Mesenchymal stem cell (in vitro differentiated cells and primary cell): Measurements from ENCODE around the gene MIAT.

Source experiments
- DNase-seq: peaks from one replicate; pipeline ENCODE4 v3.0.0-alpha.2; 2013
- H2AFZ ChIP-seq: one replicate; pipeline ENCODE4 v1.6.1; 2013; ENCODE audit warnings: low read depth, mild to moderate bottlenecking, control low read depth, inconsistent platforms, low read length, moderate library complexity
- H2AK5ac ChIP-seq: 2 replicates; pipeline ENCODE4 v1.6.1; 2013; ENCODE audit warnings: low read length, moderate library complexity, mild to moderate bottlenecking, inconsistent platforms; ENCODE audit not compliant: severe bottlenecking
- H2BK120ac ChIP-seq: one replicate; pipeline ENCODE4 v1.6.1; 2013; ENCODE audit warnings: low read depth, mild to moderate bottlenecking, inconsistent platforms, low read length, moderate library complexity
- H2BK12ac ChIP-seq, 2 experiments: one replicate each; pipeline ENCODE4 v1.6.1; 2013; ENCODE audit warnings: inconsistent platforms in 2 of 2, low read length in 2 of 2, mild to moderate bottlenecking in 2 of 2, moderate library complexity in 2 of 2, control low read depth in 1 of 2
- H2BK15ac ChIP-seq: one replicate; pipeline ENCODE4 v1.6.1; 2013; ENCODE audit warnings: mild to moderate bottlenecking, low read depth, inconsistent platforms; ENCODE audit not compliant: poor library complexity, severe bottlenecking
- H2BK5ac ChIP-seq: 2 replicates; pipeline ENCODE4 v1.6.1; 2013; ENCODE audit warnings: low read depth, mild to moderate bottlenecking, low read length, control low read depth, inconsistent platforms; ENCODE audit not compliant: poor library complexity, severe bottlenecking
- H3K14ac ChIP-seq, 2 experiments: one replicate each; pipeline ENCODE4 v1.6.1; 2013; ENCODE audit warnings: inconsistent platforms in 2 of 2, low read length in 2 of 2, control low read depth in 1 of 2, mild to moderate bottlenecking in 1 of 2, moderate library complexity in 1 of 2
- H3K18ac ChIP-seq, 2 experiments: one replicate each; pipeline ENCODE4 v1.6.1; 2013; ENCODE audit warnings: inconsistent platforms in 2 of 2, low read length in 2 of 2, control low read depth in 1 of 2, low read depth in 1 of 2, mild to moderate bottlenecking in 1 of 2
- H3K23ac ChIP-seq, 2 experiments: one replicate each; pipeline ENCODE4 v1.6.1; 2013; ENCODE audit warnings: inconsistent platforms in 2 of 2, low read length in 2 of 2, mild to moderate bottlenecking in 2 of 2, moderate library complexity in 2 of 2, control low read depth in 1 of 2
- H3K27ac ChIP-seq: 2 replicates; pipeline ENCODE4 v1.5.1; 2013; ENCODE audit warnings: mild to moderate bottlenecking, moderate library complexity, low read length, control low read depth, inconsistent platforms; ENCODE audit not compliant: poor library complexity, severe bottlenecking
- H3K27me3 ChIP-seq, 2 experiments: 2 replicates each; pipeline versions ENCODE4 v1.6.1 to v1.7.0; 2013; ENCODE audit warnings: low read length in 2 of 2, mild to moderate bottlenecking in 2 of 2, moderate library complexity in 2 of 2, control low read depth in 1 of 2, inconsistent platforms in 1 of 2; ENCODE audit not compliant: control insufficient read depth in 1 of 2, insufficient read depth in 1 of 2
- H3K36me3 ChIP-seq, 2 experiments: 2 replicates each; pipeline versions ENCODE4 v1.6.1 to v1.7.0; 2013; ENCODE audit warnings: low read length in 2 of 2, control low read depth in 1 of 2, inconsistent platforms in 1 of 2, low read depth in 1 of 2, mild to moderate bottlenecking in 1 of 2; ENCODE audit not compliant: insufficient read depth in 2 of 2, control insufficient read depth in 1 of 2
- H3K4ac ChIP-seq, 2 experiments: one replicate each; pipeline ENCODE4 v1.6.1; 2013; ENCODE audit warnings: inconsistent platforms in 2 of 2, low read length in 2 of 2, mild to moderate bottlenecking in 2 of 2, moderate library complexity in 2 of 2, control low read depth in 1 of 2, low read depth in 1 of 2
- H3K4me1 ChIP-seq: 2 replicates; pipeline ENCODE4 v1.6.1; 2013; ENCODE audit warnings: low read depth, low read length, control low read depth; ENCODE audit not compliant: control insufficient read depth, insufficient read depth
- H3K4me2 ChIP-seq: 2 replicates; pipeline ENCODE4 v1.6.1; 2013; ENCODE audit warnings: low read length, mild to moderate bottlenecking, inconsistent platforms; ENCODE audit not compliant: poor library complexity, severe bottlenecking
- H3K4me3 ChIP-seq, 2 experiments: 2 replicates each; pipeline versions ENCODE4 v1.5.1 to v1.7.0; 2013; ENCODE audit warnings: low read length in 2 of 2, mild to moderate bottlenecking in 2 of 2, control low read depth in 1 of 2, low read depth in 1 of 2; ENCODE audit not compliant: insufficient read depth in 1 of 2
- H3K79me1 ChIP-seq: replicated peaks from 2 replicates; pipeline ENCODE4 v1.6.1; 2013; ENCODE audit warnings: mild to moderate bottlenecking, control low read depth, low read length, inconsistent platforms; ENCODE audit not compliant: poor library complexity, severe bottlenecking
- H3K9ac ChIP-seq: 2 replicates; pipeline ENCODE4 v1.7.0; 2013; ENCODE audit warnings: mild to moderate bottlenecking, low read length, moderate library complexity
- H3K9me3 ChIP-seq: 2 replicates; pipeline ENCODE4 v1.7.0; 2013; ENCODE audit warnings: mild to moderate bottlenecking, low read length; ENCODE audit not compliant: control insufficient read depth
- H4K8ac ChIP-seq: one replicate; pipeline ENCODE4 v1.6.1; 2013; ENCODE audit warnings: inconsistent platforms, mild to moderate bottlenecking, low read length, moderate library complexity
- H4K91ac ChIP-seq: one replicate; pipeline ENCODE4 v1.6.1; 2013; ENCODE audit warnings: mild to moderate bottlenecking, low read length, inconsistent platforms
- WGBS: methylation state at CpG from one replicate; pipeline ENCODE4 v1.1.7; 2013; ENCODE audit warnings: mixed read lengths; 5-methylcytosine and 5-hydroxymethylcytosine counted together

The MIAT gene

DNA sequence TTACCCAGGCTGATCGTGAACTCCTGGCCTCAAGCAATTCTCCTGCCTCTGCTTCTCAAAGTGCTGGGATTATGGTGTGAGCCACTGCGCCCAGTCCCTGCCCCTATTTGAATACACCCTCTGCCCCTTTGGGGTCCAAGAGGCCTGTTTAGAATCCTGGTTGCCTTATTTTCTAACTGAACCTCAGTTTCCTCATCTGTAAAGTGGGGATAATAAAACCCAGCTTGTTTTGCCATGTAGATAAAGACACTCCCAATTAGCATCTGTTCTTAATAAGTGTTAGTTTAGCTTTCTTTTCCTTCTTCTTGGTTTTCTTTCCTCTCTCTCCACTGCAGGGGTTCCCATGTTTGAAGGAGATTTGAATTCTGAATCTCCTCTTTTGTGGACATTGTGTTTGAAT lies 4.8 kb downstream of the MIAT start:
- H3K27me3 ChIP-seq, result peaks cover 13 to 25% of the 10 kb centered on the region in 2 experiments
- 98% methylated on average over 2 of the region's 2 CpGs for WGBS
- H3K9ac ChIP-seq, result no peak overlapping the region
- no peak for DNase-seq
- H3K79me1 ChIP-seq, result no peaks in the 10 kb centered on the region
- no peak overlapping the region for H3K23ac ChIP-seq
- H2BK12ac ChIP-seq, result no peak overlapping the region
- H3K4me3 ChIP-seq, result no peak overlapping the region
- H4K91ac ChIP-seq, result no peak overlapping the region
- no peak overlapping the region for H2BK120ac ChIP-seq
- no peak overlapping the region for H2AK5ac ChIP-seq
- no peak overlapping the region for H3K18ac ChIP-seq
- H3K4ac ChIP-seq, result no peak overlapping the region
- no peaks in the 10 kb centered on the region for H3K9me3 ChIP-seq
- no peak overlapping the region for H3K4me2 ChIP-seq
- no peak overlapping the region for H3K14ac ChIP-seq
- H4K8ac ChIP-seq, result no peak overlapping the region
- H3K4me1 ChIP-seq, result peaks cover 18% of the 10 kb centered on the region
- no peak overlapping the region for H2AFZ ChIP-seq
- no peak overlapping the region for H2BK15ac ChIP-seq
- no peaks in the 10 kb centered on the region for H3K36me3 ChIP-seq
- no peak overlapping the region for H2BK5ac ChIP-seq
- no peak overlapping the region for H3K27ac ChIP-seq

DNA sequence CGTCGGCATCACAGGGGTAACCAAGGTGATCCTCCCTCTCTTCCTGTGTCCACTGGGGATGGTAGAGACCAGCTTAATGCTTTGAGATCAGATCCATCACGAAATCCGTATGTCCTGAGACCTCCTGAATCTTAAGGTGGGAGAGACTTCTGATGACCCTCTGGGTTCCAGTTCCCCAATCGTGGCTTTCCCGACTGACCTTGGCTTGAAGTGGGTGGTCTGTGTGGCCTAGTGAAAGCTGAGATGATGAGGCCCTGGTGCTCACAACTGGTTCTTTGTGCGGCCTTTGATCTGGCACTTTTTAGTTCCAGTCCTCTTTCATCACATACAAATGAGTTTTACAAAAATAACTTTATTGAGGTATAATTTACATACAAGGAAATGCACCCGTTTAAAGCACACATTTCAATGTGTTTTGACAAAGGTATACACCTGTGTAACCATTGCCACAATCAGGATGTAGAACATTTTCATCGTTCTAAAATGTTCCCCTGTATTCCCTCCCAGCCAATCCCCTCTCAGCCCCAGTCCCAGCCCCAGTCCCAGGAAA lies 6.1 kb downstream of the MIAT start:
- Histone ChIP-seq H3K18ac (no peak overlapping the region), H2AFZ (no peak overlapping the region), H3K27ac (no peak overlapping the region), H3K79me1 (no peaks in the 10 kb centered on the region), H2BK120ac (no peak overlapping the region), H3K4ac (no peak overlapping the region), H3K14ac (no peak overlapping the region), H3K23ac (no peak overlapping the region), H3K9ac (no peak overlapping the region), H2BK12ac (no peak overlapping the region), H2BK5ac (no peak overlapping the region), H3K4me1 (peaks cover 11% of the 10 kb centered on the region), H4K8ac (no peak overlapping the region), H3K4me2 (no peak overlapping the region), H2BK15ac (no peak overlapping the region), H3K4me3 (no peak overlapping the region), H3K9me3 (no peaks in the 10 kb centered on the region), H4K91ac (no peak overlapping the region), H2AK5ac (no peak overlapping the region), H3K27me3 (peaks cover under 1 to 13% of the 10 kb centered on the region in 2 experiments), H3K36me3 (no peaks in the 10 kb centered on the region)
- no peak for DNase-seq
- WGBS, result 84% methylated on average over 8 of the region's 9 CpGs

DNA sequence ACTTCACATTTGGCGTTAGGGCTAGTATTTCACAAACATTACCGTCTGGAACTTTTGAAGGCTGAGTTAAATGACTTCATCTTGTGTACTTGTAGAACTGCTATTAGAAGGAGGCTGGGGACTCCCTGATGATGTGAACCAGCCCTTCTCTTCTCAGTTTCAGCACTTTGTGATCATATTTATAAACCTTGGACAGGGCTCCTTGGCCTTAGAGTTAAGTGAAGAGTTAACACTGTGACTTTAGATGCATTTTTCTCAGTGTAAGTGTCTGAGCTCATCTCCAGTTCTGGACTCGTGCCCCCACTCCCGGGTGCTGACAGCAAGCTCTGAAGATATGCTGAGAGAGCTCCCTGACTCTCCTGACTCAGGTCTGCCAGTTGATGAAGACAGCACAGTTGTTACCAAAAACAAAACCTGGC lies 8.4 kb downstream of the MIAT start:
- Histone ChIP-seq H3K4me2 (no peak overlapping the region), H3K27ac (no peak overlapping the region), H2AK5ac (peak overlapping the region; percentile 49), H2AFZ (no peak overlapping the region), H2BK5ac (no peak overlapping the region), H3K9ac (peak overlapping the region; percentile 60), H3K18ac (no peak overlapping the region), H2BK120ac (no peak overlapping the region), H4K91ac (no peak overlapping the region), H3K79me1 (no peaks in the 10 kb centered on the region), H2BK12ac (no peak overlapping the region), H3K27me3 (peaks cover 0 to 11% of the 10 kb centered on the region in 2 experiments), H3K36me3 (no peaks in the 10 kb centered on the region), H2BK15ac (no peak overlapping the region), H3K9me3 (no peaks in the 10 kb centered on the region), H3K4me1 (peaks cover 4% of the 10 kb centered on the region), H4K8ac (no peak overlapping the region), H3K14ac (no peak overlapping the region), H3K4me3 (no peak overlapping the region), H3K4ac (no peak overlapping the region), H3K23ac (no peak overlapping the region)
- WGBS, result 46% methylated on average over 4 of the region's 4 CpGs
- no peak for DNase-seq

DNA sequence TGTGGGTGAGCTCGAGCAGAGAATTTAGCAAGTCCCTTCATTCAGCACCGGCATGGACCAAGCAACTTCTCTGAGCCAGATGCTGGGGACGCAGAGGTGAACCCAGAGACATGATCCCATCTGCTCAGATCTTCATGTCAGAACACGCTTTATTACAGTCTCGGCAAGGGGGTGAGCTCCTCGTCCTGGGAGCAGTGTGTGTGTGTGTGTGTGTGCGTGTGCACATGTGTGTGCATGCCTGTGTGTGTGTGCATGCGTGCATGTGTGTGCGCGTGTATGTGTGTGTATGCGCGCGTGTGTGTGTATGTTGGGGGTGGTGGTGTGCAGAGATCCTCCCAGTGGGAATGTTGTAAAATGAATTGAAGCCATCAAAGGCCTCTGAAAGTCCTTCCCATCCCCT lies 9.8 kb downstream of the MIAT start:
- no peak for DNase-seq
- H3K4ac ChIP-seq, result no peak overlapping the region
- H3K27ac ChIP-seq, result no peak overlapping the region
- H3K23ac ChIP-seq, result no peak overlapping the region
- peak overlapping the region; percentile 83 for H4K91ac ChIP-seq
- H3K27me3 ChIP-seq, result peaks cover 0 to 6% of the 10 kb centered on the region in 2 experiments
- H3K9me3 ChIP-seq, result no peaks in the 10 kb centered on the region
- H3K36me3 ChIP-seq, result no peaks in the 10 kb centered on the region
- peaks cover 9% of the 10 kb centered on the region for H3K4me1 ChIP-seq
- no peak overlapping the region for H4K8ac ChIP-seq
- no peak overlapping the region for H3K4me3 ChIP-seq
- no peak overlapping the region for H2AK5ac ChIP-seq
- H2AFZ ChIP-seq, result no peak overlapping the region
- 80% methylated on average over 7 of the region's 13 CpGs for WGBS
- no peak overlapping the region for H3K14ac ChIP-seq
- no peak overlapping the region for H3K9ac ChIP-seq
- H3K18ac ChIP-seq, result no peak overlapping the region
- no peaks in the 10 kb centered on the region for H3K79me1 ChIP-seq
- no peak overlapping the region for H2BK120ac ChIP-seq
- H2BK5ac ChIP-seq, result no peak overlapping the region
- H3K4me2 ChIP-seq, result no peak overlapping the region
- H2BK15ac ChIP-seq, result no peak overlapping the region
- H2BK12ac ChIP-seq, result no peak overlapping the region
